K562 (cell line): ENCODE data around the gene RHEBL1.

Source experiments
- BRCA1 ChIP-seq, 2 experiments: fragments of 450-650 bp in 1 of 2; sonication (generic) in 1 of 2; formaldehyde crosslinking in 1 of 2; IDR thresholded peaks; 2 replicates each; pipeline versions ENCODE4 v1.5.0 to v1.6.1; 2017 to 2020; ENCODE audit warnings: mild to moderate bottlenecking in 1 of 2, missing genetic modification reagents in 1 of 2
- E2F5 ChIP-seq: sonication (generic); formaldehyde crosslinking; IDR thresholded peaks from 2 replicates; pipeline ENCODE4 v1.8.0; 2022; ENCODE audit warnings: mild to moderate bottlenecking, missing genetic modification reagents
- JUND ChIP-seq, 2 experiments: IDR thresholded peaks; 2 replicates in 1 of 2; 3 replicates in 1 of 2; pipeline ENCODE4 v1.6.1; 2011; ENCODE audit warnings: borderline replicate concordance in 2 of 2, low read depth in 2 of 2, low read length in 2 of 2, improper control_type of control experiment in 1 of 2, missing biosample characterization in 1 of 2, missing genetic modification characterization in 1 of 2, missing genetic modification reagents in 1 of 2
- POLR2A ChIP-seq: fragments of 450-650 bp; conservative IDR thresholded peaks from 2 replicates; pipeline ENCODE4 v1.6.1; 2016
- POLR2AphosphoS5 ChIP-seq: IDR thresholded peaks from 2 replicates; pipeline ENCODE4 v1.6.1; 2011; ENCODE audit warnings: mild to moderate bottlenecking, low read depth, low read length, moderate library complexity; ENCODE audit not compliant: control insufficient read depth, insufficient read depth
- PYGO2 ChIP-seq: fragments of 450-650 bp; IDR thresholded peaks from 2 replicates; pipeline ENCODE4 v1.6.1; 2016; ENCODE audit warnings: mild to moderate bottlenecking, missing genetic modification characterization, moderate library complexity, missing compliant biosample characterization
- RBM25 ChIP-seq: fragments of 200-400 bp; formaldehyde crosslinking; IDR thresholded peaks from 2 replicates; pipeline ENCODE4 v1.6.1; 2018; ENCODE audit warnings: low read length, low read depth, moderate library complexity; ENCODE audit not compliant: severe bottlenecking
- SIX5 ChIP-seq, 2 experiments: IDR thresholded peaks; 2 replicates each; pipeline ENCODE4 v1.6.1; 2011; ENCODE audit warnings: low read length in 2 of 2, borderline replicate concordance in 1 of 2, low read depth in 1 of 2, mild to moderate bottlenecking in 1 of 2, moderate library complexity in 1 of 2; ENCODE audit not compliant: insufficient read depth in 1 of 2
- ZNF586 ChIP-seq: fragments of 450-650 bp; formaldehyde crosslinking; conservative IDR thresholded peaks from 2 replicates; pipeline ENCODE4 v1.4.0; 2020; ENCODE audit warnings: mild to moderate bottlenecking, moderate library complexity

- TF ChIP-seq RBM25 (peak; percentile 92), PYGO2 (no peak), JUND (IDR thresholded peaks at IDR 0.05; ENCODE audit: borderline replicate concordance, low read depth, low read length) (peak; percentile 37; the same call in 1 of the 2 replicates), JUND (tag; IDR thresholded peaks at IDR 0.05; ENCODE audit: borderline replicate concordance, low read depth, low read length) (no peak), POLR2A (peak; percentile 79), POLR2AphosphoS5 (peak; percentile 52; the same call in 1 of the 2 replicates), ZNF586 (no peak), E2F5 (no peak), BRCA1 (IDR thresholded peaks at IDR 0.05) (no peak), BRCA1 (CRISPR knock-in tag; IDR thresholded peaks at IDR 0.05) (no peak), SIX5 (IDR thresholded peaks at IDR 0.05; ENCODE audit: borderline replicate concordance in 1 of 2, insufficient read depth in 1 of 2, low read depth in 1 of 2, low read length in 2 of 2) (no peak)
These were observed 40.8 kb upstream of the RHEBL1 start, which contains the start of gene LMBR1L for GRCh38 chr12:49110464-49111155.
